HepG2 (cell line): Measurements from ENCODE around the gene SHE. TPM values are rescaled to one million over a fixed set of nuclear protein-coding genes. Genes with fewer than 3 reads are reported as not detected.

Experiments
- ATAC-seq: fragments of 200-7000 bp; cut with Tn5 transposase; 3 replicates; pipeline ENCODE4 v1.9.1; 2020; ENCODE audit warnings: mild to moderate bottlenecking, moderate library complexity
- BruUV-seq: library from RNA; stranded (reverse); fragments of 400-500 nt; replicated peaks from 2 replicates; lab custom pipeline; 2021; lab: Mats Ljungman, UMichigan
- CTCF ChIA-PET: fragments of 300-600 bp; formaldehyde crosslinking; extraction: SDS; loops from one replicate; lab custom pipeline; 2021; ENCODE audit warnings: low total read pairs, inconsistent platforms, low intra/inter-chr PET ratio; lab: Yijun Ruan, JAX
- POLR2A ChIA-PET: fragments of 350-600 bp; sonication (Branson Sonifier 250); formaldehyde crosslinking; loops from one replicate; lab custom pipeline; 2020; ENCODE audit warnings: antibody characterized with exemption, inconsistent platforms; lab: Yijun Ruan, JAX
- DNase-seq: peaks from one replicate; pipeline ENCODE4 v3.0.0-alpha.2; 2015; ENCODE audit warnings: low spot score
- FAIRE-seq: peaks from 3 replicates; lab custom pipeline; 2011; peaks lifted over from hg19 to GRCh38; lab: Jason Lieb, UNC
- H2AFZ ChIP-seq: one replicate; pipeline ENCODE4 v1.6.1; 2011; ENCODE audit warnings: low read length, inconsistent platforms
- H3K27ac ChIP-seq: fragments of 300-600 bp; 3 replicates; pipeline ENCODE4 v1.8.0; 2011; ENCODE audit warnings: mixed run types, mild to moderate bottlenecking, mixed read lengths, low read length, inconsistent platforms; ENCODE audit not compliant: insufficient read depth; ENCODE audit errors: extremely low read length
- H3K27me3 ChIP-seq, 2 experiments: fragments of 200-600 bp in 1 of 2; 2 replicates in 1 of 2; 3 replicates in 1 of 2; pipeline versions ENCODE4 v1.6.0 to v1.8.0; 2011; ENCODE audit warnings: low read length in 2 of 2, mild to moderate bottlenecking in 2 of 2, moderate library complexity in 2 of 2, inconsistent platforms in 1 of 2; ENCODE audit not compliant: insufficient read depth in 2 of 2, control insufficient read depth in 1 of 2
- H3K36me3 ChIP-seq, 2 experiments: fragments of 200-600 bp in 1 of 2; replicated peaks in 1 of 2; 2 replicates in 1 of 2; 3 replicates in 1 of 2; pipeline versions ENCODE4 v1.5.1 to v1.8.0; 2011; ENCODE audit warnings: low read length in 2 of 2, inconsistent platforms in 1 of 2; ENCODE audit not compliant: insufficient read depth in 2 of 2, control insufficient read depth in 1 of 2
- H3K4me1 ChIP-seq: 2 replicates; pipeline ENCODE4 v1.5.1; 2012; ENCODE audit warnings: low read length, inconsistent platforms; ENCODE audit not compliant: insufficient read depth
- H3K4me2 ChIP-seq: 2 replicates; pipeline ENCODE4 v1.6.0; 2011; ENCODE audit warnings: low read depth, low read length, inconsistent platforms
- H3K4me3 ChIP-seq, 3 experiments: fragments of 200-600 bp in 1 of 3; sonication (generic), shearing (Covaris generic) in 1 of 3; replicated peaks in 1 of 3; 2 replicates each; pipeline ENCODE4 v1.5.1; 2011 to 2016; ENCODE audit warnings: low read length in 3 of 3, inconsistent platforms in 2 of 3, low read depth in 2 of 3, mild to moderate bottlenecking in 2 of 3, control low read depth in 1 of 3, mixed read lengths in 1 of 3; ENCODE audit not compliant: insufficient read depth in 1 of 3
- H3K79me2 ChIP-seq: one replicate; pipeline ENCODE4 v1.6.1; 2011; ENCODE audit warnings: low read length, inconsistent platforms; ENCODE audit not compliant: insufficient read depth
- H3K9ac ChIP-seq: 2 replicates; pipeline ENCODE4 v1.6.0; 2011; ENCODE audit warnings: mild to moderate bottlenecking, low read depth, low read length, inconsistent platforms; ENCODE audit not compliant: insufficient read depth
- H3K9me3 ChIP-seq: 2 replicates; pipeline ENCODE4 v1.5.1; 2012; ENCODE audit warnings: mild to moderate bottlenecking, low read length
- H4K20me1 ChIP-seq: 2 replicates; pipeline ENCODE4 v1.6.0; 2011; ENCODE audit warnings: inconsistent platforms, mild to moderate bottlenecking, low read length, moderate library complexity; ENCODE audit not compliant: insufficient read depth
- BORCS8-MEF2B ChIP-seq: sonication (generic); formaldehyde crosslinking; IDR thresholded peaks from 2 replicates; pipeline ENCODE4 v1.8.0; 2022; ENCODE audit warnings: mild to moderate bottlenecking, missing genetic modification reagents
- LRRFIP1 ChIP-seq: sonication (generic); formaldehyde crosslinking; conservative IDR thresholded peaks from 2 replicates; pipeline ENCODE4 v1.4.0; 2020; ENCODE audit warnings: missing genetic modification reagents
- TBP ChIP-seq: sonication (generic); formaldehyde crosslinking; IDR thresholded peaks from 2 replicates; pipeline ENCODE4 v1.5.0; 2020; ENCODE audit warnings: missing genetic modification reagents
- ZFP90 ChIP-seq: sonication (generic); formaldehyde crosslinking; IDR thresholded peaks from 2 replicates; pipeline ENCODE4 v1.8.0; 2022; ENCODE audit warnings: missing genetic modification reagents, mild to moderate bottlenecking, inconsistent platforms, borderline replicate concordance
- ZNF512 ChIP-seq: sonication (generic); formaldehyde crosslinking; IDR thresholded peaks from 2 replicates; pipeline ENCODE4 v1.4.0; 2020; ENCODE audit warnings: mild to moderate bottlenecking, missing genetic modification reagents
- ZNF878 ChIP-seq: sonication (generic); formaldehyde crosslinking; IDR thresholded peaks from 2 replicates; pipeline ENCODE4 v1.8.1; 2023; ENCODE audit warnings: mild to moderate bottlenecking, missing genetic modification reagents, moderate library complexity
- ZNF891 ChIP-seq: sonication (generic); formaldehyde crosslinking; IDR thresholded peaks from 2 replicates; pipeline ENCODE4 v1.5.0; 2020; ENCODE audit warnings: mild to moderate bottlenecking, missing genetic modification reagents
- ZSCAN20 ChIP-seq: sonication (generic); formaldehyde crosslinking; IDR thresholded peaks from 2 replicates; pipeline ENCODE4 v1.4.0; 2020; ENCODE audit warnings: missing genetic modification reagents, mild to moderate bottlenecking, borderline replicate concordance
- WGBS: methylation state at CpG from one replicate; pipeline ENCODE4 v1.1.6; 2017; ENCODE audit warnings: low lambda C conversion rate; 5-methylcytosine and 5-hydroxymethylcytosine counted together
- in situ Hi-C: cut with HindIII; loops from 2 replicates; pipeline ENCODE4 v1.10.0; 2017; ENCODE audit warnings: low pct_unique_long_range_greater_than_20kb; ENCODE audit not compliant: extremely low pct_ligation_motif_present
- intact Hi-C: fragments of 100-400 bp; cut with micrococcal nuclease; formaldehyde crosslinking; loops from one replicate; pipeline ENCODE4 v1.10.0; 2022; ENCODE audit not compliant: unreplicated experiment
- polyA plus RNA-seq, 8 experiments: library from polyadenylated mRNA; depleted of rRNA in 3 of 8; stranded (reverse) in 7 of 8; unstranded in 1 of 8; fragments of >200 nt; fragmentation: Illumina TruSeq in 4 of 8; extraction: Trizol in 4 of 8; gene quantifications; 2 replicates each; pipeline versions ENCODE4 v1.2.1 to v1.2.3, GENCODE V29; 2011 to 2016; ENCODE audit warnings: low read depth in 4 of 8, missing spikeins in 1 of 8, mixed read lengths in 1 of 8; ENCODE audit not compliant: insufficient read depth in 1 of 8
- total RNA-seq, 5 experiments: library from RNA; depleted of rRNA; stranded (reverse); fragments of >200 nt; fragmentation: Illumina TruSeq; extraction: Trizol; gene quantifications; 2 replicates each; pipeline ENCODE4 v1.2.3, GENCODE V29; 2016; ENCODE audit warnings: low read depth in 1 of 5
- TF ChIP-seq, protein P1 (sequence below): sonication (generic); formaldehyde crosslinking; IDR thresholded peaks from 2 replicates; pipeline ENCODE4 v1.9.0; 2021; ENCODE audit warnings: missing genetic modification reagents, borderline replicate concordance
- TF ChIP-seq, protein P2 (sequence below), 2 experiments: fragments of 450-650 bp in 1 of 2; sonication (generic) in 1 of 2; formaldehyde crosslinking; IDR thresholded peaks; 2 replicates each; pipeline versions ENCODE4 v1.5.0 to v1.8.0; 2020 to 2022; ENCODE audit warnings: mild to moderate bottlenecking in 1 of 2, missing genetic modification reagents in 1 of 2
- TF ChIP-seq, protein P3 (sequence below): sonication (generic); formaldehyde crosslinking; IDR thresholded peaks from 2 replicates; pipeline ENCODE4 v1.4.0; 2020; ENCODE audit warnings: mild to moderate bottlenecking, missing genetic modification reagents

Gene SHE
- total and polyA plus RNA-seq, 2 of the 13 experiments (the other 11 are each of a cell fraction or from before 2014, with no cell fraction given), result not detected

DNA sequence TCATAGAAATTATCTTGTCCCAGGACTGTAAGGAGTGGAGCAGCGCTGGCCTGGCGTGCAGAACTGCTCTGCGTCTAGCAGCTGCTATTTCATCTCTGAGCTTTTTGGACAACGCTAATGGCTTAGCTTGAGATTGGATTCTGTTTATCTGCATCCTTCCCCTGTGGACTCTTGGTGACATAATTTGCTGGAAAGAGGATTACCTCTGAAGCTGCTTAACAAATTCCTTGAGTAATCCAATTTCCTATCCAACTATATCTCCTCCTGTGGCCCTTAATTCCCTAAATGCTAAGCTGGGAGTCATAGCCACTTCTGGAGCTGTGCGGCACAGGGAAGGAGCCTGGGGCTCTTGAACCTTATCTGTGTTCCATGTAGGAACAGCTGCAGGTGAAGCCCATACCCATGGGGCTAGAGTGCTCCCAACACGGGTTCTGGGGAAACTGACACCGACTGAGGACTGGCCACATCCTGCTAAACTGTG lies 53.8 kb downstream of the SHE start:
- H4K20me1 ChIP-seq, result no peaks in the 10 kb centered on the region
- BruUV-seq, result no TSS peak
- H3K9me3 ChIP-seq, result no peaks in the 10 kb centered on the region
- H3K27me3 ChIP-seq, result no peaks in the 10 kb centered on the region
- in situ Hi-C loops, result no loop called here
- H3K27ac ChIP-seq, result no peak overlapping the region
- DNase-seq, result no peak
- H3K9ac ChIP-seq, result no peak overlapping the region
- H3K79me2 ChIP-seq, result no peaks in the 10 kb centered on the region
- no peak overlapping the region for H3K4me3 ChIP-seq
- H3K4me2 ChIP-seq, result no peak overlapping the region
- ChIA-PET CTCF (no interaction called here), POLR2A (no interaction called here)
- FAIRE-seq, result no peak
- intact Hi-C loops, result loop anchor here (10.0 kb wide), 1 partner anchor 94 kb away; no protein-coding TSS in a partner anchor
- no peak for ATAC-seq
- no peaks in the 10 kb centered on the region for H3K36me3 ChIP-seq
- no peak overlapping the region for H2AFZ ChIP-seq
- H3K4me1 ChIP-seq, result peaks cover 4% of the 10 kb centered on the region
- WGBS, result 98% methylated on average over 7 of the region's 7 CpGs
- TF ChIP-seq ZSCAN20 (CRISPR knock-in tag) (no peak), LRRFIP1 (CRISPR knock-in tag) (no peak), BORCS8-MEF2B (CRISPR knock-in tag) (no peak), TBP (CRISPR knock-in tag) (no peak), ZNF512 (CRISPR knock-in tag) (no peak), ZNF878 (CRISPR knock-in tag) (no peak), ZFP90 (CRISPR knock-in tag) (no peak), ZNF891 (no peak)
- TF ChIP-seq, protein P1, sequence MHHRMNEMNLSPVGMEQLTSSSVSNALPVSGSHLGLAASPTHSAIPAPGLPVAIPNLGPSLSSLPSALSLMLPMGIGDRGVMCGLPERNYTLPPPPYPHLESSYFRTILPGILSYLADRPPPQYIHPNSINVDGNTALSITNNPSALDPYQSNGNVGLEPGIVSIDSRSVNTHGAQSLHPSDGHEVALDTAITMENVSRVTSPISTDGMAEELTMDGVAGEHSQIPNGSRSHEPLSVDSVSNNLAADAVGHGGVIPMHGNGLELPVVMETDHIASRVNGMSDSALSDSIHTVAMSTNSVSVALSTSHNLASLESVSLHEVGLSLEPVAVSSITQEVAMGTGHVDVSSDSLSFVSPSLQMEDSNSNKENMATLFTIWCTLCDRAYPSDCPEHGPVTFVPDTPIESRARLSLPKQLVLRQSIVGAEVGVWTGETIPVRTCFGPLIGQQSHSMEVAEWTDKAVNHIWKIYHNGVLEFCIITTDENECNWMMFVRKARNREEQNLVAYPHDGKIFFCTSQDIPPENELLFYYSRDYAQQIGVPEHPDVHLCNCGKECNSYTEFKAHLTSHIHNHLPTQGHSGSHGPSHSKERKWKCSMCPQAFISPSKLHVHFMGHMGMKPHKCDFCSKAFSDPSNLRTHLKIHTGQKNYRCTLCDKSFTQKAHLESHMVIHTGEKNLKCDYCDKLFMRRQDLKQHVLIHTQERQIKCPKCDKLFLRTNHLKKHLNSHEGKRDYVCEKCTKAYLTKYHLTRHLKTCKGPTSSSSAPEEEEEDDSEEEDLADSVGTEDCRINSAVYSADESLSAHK (CRISPR knock-in tag), result no peak
- TF ChIP-seq, protein P2, sequence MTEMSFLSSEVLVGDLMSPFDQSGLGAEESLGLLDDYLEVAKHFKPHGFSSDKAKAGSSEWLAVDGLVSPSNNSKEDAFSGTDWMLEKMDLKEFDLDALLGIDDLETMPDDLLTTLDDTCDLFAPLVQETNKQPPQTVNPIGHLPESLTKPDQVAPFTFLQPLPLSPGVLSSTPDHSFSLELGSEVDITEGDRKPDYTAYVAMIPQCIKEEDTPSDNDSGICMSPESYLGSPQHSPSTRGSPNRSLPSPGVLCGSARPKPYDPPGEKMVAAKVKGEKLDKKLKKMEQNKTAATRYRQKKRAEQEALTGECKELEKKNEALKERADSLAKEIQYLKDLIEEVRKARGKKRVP (CRISPR knock-in tag; IDR thresholded peaks at IDR 0.05), result no peak
- TF ChIP-seq, protein P3, sequence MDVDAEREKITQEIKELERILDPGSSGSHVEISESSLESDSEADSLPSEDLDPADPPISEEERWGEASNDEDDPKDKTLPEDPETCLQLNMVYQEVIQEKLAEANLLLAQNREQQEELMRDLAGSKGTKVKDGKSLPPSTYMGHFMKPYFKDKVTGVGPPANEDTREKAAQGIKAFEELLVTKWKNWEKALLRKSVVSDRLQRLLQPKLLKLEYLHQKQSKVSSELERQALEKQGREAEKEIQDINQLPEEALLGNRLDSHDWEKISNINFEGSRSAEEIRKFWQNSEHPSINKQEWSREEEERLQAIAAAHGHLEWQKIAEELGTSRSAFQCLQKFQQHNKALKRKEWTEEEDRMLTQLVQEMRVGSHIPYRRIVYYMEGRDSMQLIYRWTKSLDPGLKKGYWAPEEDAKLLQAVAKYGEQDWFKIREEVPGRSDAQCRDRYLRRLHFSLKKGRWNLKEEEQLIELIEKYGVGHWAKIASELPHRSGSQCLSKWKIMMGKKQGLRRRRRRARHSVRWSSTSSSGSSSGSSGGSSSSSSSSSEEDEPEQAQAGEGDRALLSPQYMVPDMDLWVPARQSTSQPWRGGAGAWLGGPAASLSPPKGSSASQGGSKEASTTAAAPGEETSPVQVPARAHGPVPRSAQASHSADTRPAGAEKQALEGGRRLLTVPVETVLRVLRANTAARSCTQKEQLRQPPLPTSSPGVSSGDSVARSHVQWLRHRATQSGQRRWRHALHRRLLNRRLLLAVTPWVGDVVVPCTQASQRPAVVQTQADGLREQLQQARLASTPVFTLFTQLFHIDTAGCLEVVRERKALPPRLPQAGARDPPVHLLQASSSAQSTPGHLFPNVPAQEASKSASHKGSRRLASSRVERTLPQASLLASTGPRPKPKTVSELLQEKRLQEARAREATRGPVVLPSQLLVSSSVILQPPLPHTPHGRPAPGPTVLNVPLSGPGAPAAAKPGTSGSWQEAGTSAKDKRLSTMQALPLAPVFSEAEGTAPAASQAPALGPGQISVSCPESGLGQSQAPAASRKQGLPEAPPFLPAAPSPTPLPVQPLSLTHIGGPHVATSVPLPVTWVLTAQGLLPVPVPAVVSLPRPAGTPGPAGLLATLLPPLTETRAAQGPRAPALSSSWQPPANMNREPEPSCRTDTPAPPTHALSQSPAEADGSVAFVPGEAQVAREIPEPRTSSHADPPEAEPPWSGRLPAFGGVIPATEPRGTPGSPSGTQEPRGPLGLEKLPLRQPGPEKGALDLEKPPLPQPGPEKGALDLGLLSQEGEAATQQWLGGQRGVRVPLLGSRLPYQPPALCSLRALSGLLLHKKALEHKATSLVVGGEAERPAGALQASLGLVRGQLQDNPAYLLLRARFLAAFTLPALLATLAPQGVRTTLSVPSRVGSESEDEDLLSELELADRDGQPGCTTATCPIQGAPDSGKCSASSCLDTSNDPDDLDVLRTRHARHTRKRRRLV (CRISPR knock-in tag), result no peak
